Astrocyte of the cerebellum (primary cell): ENCODE data around the gene MAP3K8.

Experiments used
- DNase-seq: peaks from one replicate; pipeline ENCODE4 v3.0.0-alpha.2; 2011; ENCODE audit warnings: low read depth
- H3K4me3 ChIP-seq: 2 replicates; pipeline ENCODE4 v1.5.1; 2011; ENCODE audit warnings: mild to moderate bottlenecking, low read depth, low read length, moderate library complexity
- CTCF ChIP-seq: IDR thresholded peaks from 2 replicates; pipeline ENCODE4 v1.5.1; 2012; ENCODE audit warnings: low read length, low read depth, moderate library complexity, mild to moderate bottlenecking; ENCODE audit errors: missing control alignments
- in situ Hi-C: cut with HindIII; loops from 2 replicates; pipeline ENCODE4 v1.10.0; 2017; ENCODE audit warnings: low sequenced_read_pairs

MAP3K8 gene

GRCh38 chr10:30433730-30434272 is at the start of gene MAP3K8:
MAP3K8 (plus strand) TSS chr10:30434184; CDS start chr10:30438939, 4,755 bp downstream.
- no peak for TF ChIP-seq CTCF
- peak within 1 kb of the TSS; percentile 86 for H3K4me3 ChIP-seq
- DNase-seq: no peak
- in situ Hi-C loops: no loop called here

GRCh38 chr10:30384701-30385201 is 49.2 kb upstream of the MAP3K8 start:
- in situ Hi-C loops: no loop called here
- no peak for DNase-seq

GRCh38 chr10:30386801-30387588 is 47.0 kb upstream of the MAP3K8 start:
- TF ChIP-seq CTCF: no peak
- in situ Hi-C loops: no loop called here
- no peak for DNase-seq
- no peak overlapping the region for H3K4me3 ChIP-seq

More at GRCh38 chr10:30384701-30385201, 49.2 kb upstream of the MAP3K8 start:
- TF ChIP-seq CTCF: peak; percentile 38
- H3K4me3 ChIP-seq: no peak overlapping the region

GRCh38 chr10:30387646-30388243 is 46.2 kb upstream of the MAP3K8 start:
- DNase-seq: peak; percentile 35
- in situ Hi-C loops: no loop called here

GRCh38 chr10:30389543-30389942 is 44.4 kb upstream of the MAP3K8 start:
- no peak for DNase-seq
- no peak overlapping the region for H3K4me3 ChIP-seq
- no peak for TF ChIP-seq CTCF
- in situ Hi-C loops: no loop called here

More at GRCh38 chr10:30387646-30388243, 46.2 kb upstream of the MAP3K8 start:
- peak; percentile 31 for TF ChIP-seq CTCF
- H3K4me3 ChIP-seq: no peak overlapping the region

GRCh38 chr10:30390207-30390606 is 43.8 kb upstream of the MAP3K8 start:
- no peak for TF ChIP-seq CTCF
- no peak overlapping the region for H3K4me3 ChIP-seq
- in situ Hi-C loops: no loop called here

More at GRCh38 chr10:30390207-30390606, 43.8 kb upstream of the MAP3K8 start:
- DNase-seq: no peak
